ENCODE results near the gene CARD10. TPM values are rescaled to one million over a fixed set of nuclear protein-coding genes. Genes with fewer than 3 reads are reported as not detected.

Gene CARD10
- total RNA-seq, 1 donor from 2014 or later: 64.0 TPM

- DNase-seq (ENCODE audit: low read depth): no peak
- no peaks in the 10 kb centered on the region for H3K36me3 ChIP-seq (ENCODE audit: control insufficient read depth, insufficient read depth, low read length)
- no peak overlapping the region for H3K4me3 ChIP-seq (ENCODE audit: low read depth, low read length)
- TF ChIP-seq, protein P1, sequence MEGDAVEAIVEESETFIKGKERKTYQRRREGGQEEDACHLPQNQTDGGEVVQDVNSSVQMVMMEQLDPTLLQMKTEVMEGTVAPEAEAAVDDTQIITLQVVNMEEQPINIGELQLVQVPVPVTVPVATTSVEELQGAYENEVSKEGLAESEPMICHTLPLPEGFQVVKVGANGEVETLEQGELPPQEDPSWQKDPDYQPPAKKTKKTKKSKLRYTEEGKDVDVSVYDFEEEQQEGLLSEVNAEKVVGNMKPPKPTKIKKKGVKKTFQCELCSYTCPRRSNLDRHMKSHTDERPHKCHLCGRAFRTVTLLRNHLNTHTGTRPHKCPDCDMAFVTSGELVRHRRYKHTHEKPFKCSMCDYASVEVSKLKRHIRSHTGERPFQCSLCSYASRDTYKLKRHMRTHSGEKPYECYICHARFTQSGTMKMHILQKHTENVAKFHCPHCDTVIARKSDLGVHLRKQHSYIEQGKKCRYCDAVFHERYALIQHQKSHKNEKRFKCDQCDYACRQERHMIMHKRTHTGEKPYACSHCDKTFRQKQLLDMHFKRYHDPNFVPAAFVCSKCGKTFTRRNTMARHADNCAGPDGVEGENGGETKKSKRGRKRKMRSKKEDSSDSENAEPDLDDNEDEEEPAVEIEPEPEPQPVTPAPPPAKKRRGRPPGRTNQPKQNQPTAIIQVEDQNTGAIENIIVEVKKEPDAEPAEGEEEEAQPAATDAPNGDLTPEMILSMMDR (IDR thresholded peaks at IDR 0.05; ENCODE audit: insufficient read depth, low read length, poor library complexity, severe bottlenecking): no peak
- H3K27me3 ChIP-seq (ENCODE audit: control insufficient read depth, insufficient read depth, low read length): no peaks in the 10 kb centered on the region
These were observed 68.0 kb downstream of the CARD10 start for GRCh38 chr22:37451218-37451617.

- no peak overlapping the region for H3K4me3 ChIP-seq (ENCODE audit: low read depth, low read length)
- DNase-seq (ENCODE audit: low read depth): no peak
- H3K27me3 ChIP-seq (ENCODE audit: control insufficient read depth, insufficient read depth, low read length): no peaks in the 10 kb centered on the region
- TF ChIP-seq, protein P1 (IDR thresholded peaks at IDR 0.05; ENCODE audit: insufficient read depth, low read length, poor library complexity, severe bottlenecking): no peak
- no peaks in the 10 kb centered on the region for H3K36me3 ChIP-seq (ENCODE audit: control insufficient read depth, insufficient read depth, low read length)
These were observed 69.7 kb downstream of the CARD10 start for GRCh38 chr22:37449331-37450001.

DNA sequence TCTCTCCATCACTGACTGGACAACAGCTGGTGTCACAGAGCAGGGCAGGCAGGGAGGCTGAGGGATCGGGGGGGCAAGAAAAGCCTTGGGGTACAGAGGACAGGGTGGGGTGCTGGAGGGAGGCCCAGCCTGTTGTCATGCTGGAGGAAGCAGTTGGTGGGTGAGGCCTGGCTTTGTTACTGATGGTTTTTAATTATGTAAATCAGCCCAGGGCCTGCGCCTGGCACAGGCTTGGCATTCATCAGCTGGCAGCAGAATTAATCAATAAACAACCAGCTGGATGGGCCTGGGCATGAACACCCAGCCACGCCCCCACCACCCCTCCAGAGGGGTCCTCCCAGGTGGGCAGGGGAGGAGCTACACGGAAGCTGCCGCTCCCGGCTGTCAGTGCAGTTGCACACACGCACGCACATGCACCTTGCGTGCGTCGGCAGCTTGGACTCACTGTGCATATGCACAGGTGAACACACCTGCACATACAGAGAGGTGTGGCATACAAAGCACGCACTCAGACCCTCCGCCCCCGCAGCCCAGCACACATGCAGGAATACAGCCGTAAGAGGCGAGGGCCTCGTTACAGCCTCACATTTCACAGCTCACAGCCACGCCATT, 70.6 kb downstream of the CARD10 start:
- Histone ChIP-seq H3K36me3 (ENCODE audit: control insufficient read depth, insufficient read depth, low read length) (no peaks in the 10 kb centered on the region), H3K27me3 (ENCODE audit: control insufficient read depth, insufficient read depth, low read length) (no peaks in the 10 kb centered on the region), H3K4me3 (ENCODE audit: low read depth, low read length) (no peak overlapping the region)
- no peak for DNase-seq (ENCODE audit: low read depth)
- TF ChIP-seq, protein P1 (IDR thresholded peaks at IDR 0.05; ENCODE audit: insufficient read depth, low read length, poor library complexity, severe bottlenecking): no peak

DNA sequence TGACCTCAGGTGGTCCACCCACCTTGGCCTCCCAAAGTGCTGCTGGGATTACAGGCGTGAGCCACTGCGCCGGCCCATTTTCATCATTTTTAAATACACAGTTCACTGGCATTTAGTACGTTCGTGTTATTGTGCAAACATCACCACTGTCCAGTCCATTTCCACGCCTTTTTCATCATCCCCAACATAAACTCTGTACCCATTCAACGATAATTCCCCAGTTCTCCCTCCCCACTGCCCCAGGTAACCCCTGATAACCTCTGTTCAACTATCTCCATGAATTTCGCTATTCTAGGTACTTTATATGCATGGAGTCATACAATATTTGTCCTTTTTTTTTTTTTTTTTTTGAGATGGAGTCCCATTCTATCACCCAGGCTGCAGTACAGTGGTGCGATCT, 73.7 kb downstream of the CARD10 start:
- Histone ChIP-seq H3K36me3 (ENCODE audit: control insufficient read depth, insufficient read depth, low read length) (no peaks in the 10 kb centered on the region), H3K4me3 (ENCODE audit: low read depth, low read length) (no peak overlapping the region), H3K27me3 (ENCODE audit: control insufficient read depth, insufficient read depth, low read length) (no peaks in the 10 kb centered on the region)
- TF ChIP-seq, protein P1 (IDR thresholded peaks at IDR 0.05; ENCODE audit: insufficient read depth, low read length, poor library complexity, severe bottlenecking): no peak
- DNase-seq (ENCODE audit: low read depth): no peak

- Histone ChIP-seq H3K4me3 (ENCODE audit: low read depth, low read length) (no peak overlapping the region), H3K27me3 (ENCODE audit: control insufficient read depth, insufficient read depth, low read length) (no peaks in the 10 kb centered on the region), H3K36me3 (ENCODE audit: control insufficient read depth, insufficient read depth, low read length) (no peaks in the 10 kb centered on the region)
- TF ChIP-seq, protein P1 (IDR thresholded peaks at IDR 0.05; ENCODE audit: insufficient read depth, low read length, poor library complexity, severe bottlenecking): no peak
- no peak for DNase-seq (ENCODE audit: low read depth)
These were observed 75.2 kb downstream of the CARD10 start for GRCh38 chr22:37443977-37444376.

- H3K4me3 ChIP-seq (ENCODE audit: low read depth, low read length): no peak overlapping the region
- DNase-seq (ENCODE audit: low read depth): no peak
- no peaks in the 10 kb centered on the region for H3K36me3 ChIP-seq (ENCODE audit: control insufficient read depth, insufficient read depth, low read length)
- H3K27me3 ChIP-seq (ENCODE audit: control insufficient read depth, insufficient read depth, low read length): no peaks in the 10 kb centered on the region
- TF ChIP-seq, protein P1 (IDR thresholded peaks at IDR 0.05; ENCODE audit: insufficient read depth, low read length, poor library complexity, severe bottlenecking): no peak
These were observed 76.1 kb downstream of the CARD10 start for GRCh38 chr22:37443086-37443485.
